K562 (cell line): ENCODE data around the gene ANKEF1. TPM values are rescaled to one million over a fixed set of nuclear protein-coding genes. Genes with fewer than 3 reads are reported as not detected.

Experiments used
- EGR1 ChIP-seq: fragments of 450-650 bp; conservative IDR thresholded peaks from 2 replicates; pipeline ENCODE4 v1.6.1; 2017; ENCODE audit warnings: mild to moderate bottlenecking
- FOXP1 ChIP-seq: sonication (generic); formaldehyde crosslinking; IDR thresholded peaks from 2 replicates; pipeline ENCODE4 v1.8.0; 2022; ENCODE audit warnings: mild to moderate bottlenecking, missing genetic modification reagents
- KLF1 ChIP-seq: fragments of 450-650 bp; IDR thresholded peaks from 2 replicates; pipeline ENCODE4 v1.6.1; 2016; ENCODE audit warnings: missing genetic modification characterization, missing compliant biosample characterization
- MCM2 ChIP-seq: fragments of 450-650 bp; IDR thresholded peaks from 2 replicates; pipeline ENCODE4 v1.6.1; 2017; ENCODE audit warnings: low read depth, mild to moderate bottlenecking
- NRF1 ChIP-seq, 2 experiments: fragments of 450-650 bp; IDR thresholded peaks in 1 of 2; conservative IDR thresholded peaks in 1 of 2; 2 replicates each; pipeline ENCODE4 v1.6.1; 2014; ENCODE audit warnings: mild to moderate bottlenecking in 2 of 2
- POLR2AphosphoS5 ChIP-seq: IDR thresholded peaks from 2 replicates; pipeline ENCODE4 v1.6.1; 2011; ENCODE audit warnings: mild to moderate bottlenecking, low read depth, low read length, moderate library complexity; ENCODE audit not compliant: control insufficient read depth, insufficient read depth
- RBBP5 ChIP-seq: fragments of 200-600 bp; sonication (generic); IDR thresholded peaks from 2 replicates; pipeline ENCODE4 v1.6.1; 2012; ENCODE audit warnings: borderline replicate concordance, mild to moderate bottlenecking, low read length, control low read depth, inconsistent platforms; ENCODE audit not compliant: insufficient read depth, poor library complexity, severe bottlenecking
- SIN3B ChIP-seq: fragments of 450-650 bp; IDR thresholded peaks from 2 replicates; pipeline ENCODE4 v1.6.1; 2017; ENCODE audit warnings: low read depth, mild to moderate bottlenecking, moderate library complexity
- STAT5B ChIP-seq: fragments of 250-450 bp; sonication (Bioruptor Pico); IDR thresholded peaks from 2 replicates; pipeline ENCODE4 v1.8.0; 2021; ENCODE audit warnings: mild to moderate bottlenecking, inconsistent platforms
- YY1 ChIP-seq, 3 experiments: IDR thresholded peaks; 2 replicates each; pipeline ENCODE4 v1.6.1; 2011; ENCODE audit warnings: low read length in 2 of 3, mild to moderate bottlenecking in 2 of 3, moderate library complexity in 2 of 3, borderline replicate concordance in 1 of 3, control low read depth in 1 of 3, low read depth in 1 of 3; ENCODE audit not compliant: insufficient read depth in 3 of 3, insufficient replicate concordance in 2 of 3, control insufficient read depth in 1 of 3, insufficient read length in 1 of 3; ENCODE audit errors: extremely low read depth in 1 of 3
- ZEB2 ChIP-seq: fragments of 450-650 bp; IDR thresholded peaks from 2 replicates; pipeline ENCODE4 v1.6.1; 2016
- polyA plus RNA-seq, 8 experiments: library from polyadenylated mRNA; depleted of rRNA in 4 of 8; stranded (reverse) in 5 of 8; unstranded in 3 of 8; fragments of >200 nt; fragmentation: Nextera tagmentation in 2 of 8; fragmentation: Illumina TruSeq in 1 of 8; extraction: Ambion mirVana in 2 of 8; extraction: Trizol in 1 of 8; gene quantifications; 2 replicates each; pipeline versions ENCODE4 v1.2.1 to v1.2.3, GENCODE V29; 2011 to 2014; ENCODE audit warnings: inconsistent platforms in 1 of 8, missing spikeins in 1 of 8
- total RNA-seq, 7 experiments: library from RNA; depleted of rRNA in 6 of 7; stranded (reverse); fragments of >200 nt in 6 of 7; fragmentation: Illumina TruSeq in 2 of 7; extraction: Trizol in 2 of 7; gene quantifications; 2 replicates each; pipeline versions ENCODE4 v1.2.1 to v1.2.3, GENCODE V29; 2011 to 2021; ENCODE audit warnings: low replicate concordance in 1 of 7
- TF ChIP-seq, protein P1 (sequence below), 2 experiments: IDR thresholded peaks in 1 of 2; conservative IDR thresholded peaks in 1 of 2; 2 replicates each; pipeline ENCODE4 v1.6.1; 2016; ENCODE audit warnings: low read depth in 2 of 2, mild to moderate bottlenecking in 1 of 2, missing compliant biosample characterization in 1 of 2, missing genetic modification characterization in 1 of 2, moderate library complexity in 1 of 2
- TF ChIP-seq, protein P2 (sequence below): fragments of 450-650 bp; IDR thresholded peaks from 2 replicates; pipeline ENCODE4 v1.7.0; 2016; ENCODE audit warnings: borderline replicate concordance
- TF ChIP-seq, protein P3 (sequence below): sonication (generic); formaldehyde crosslinking; IDR thresholded peaks from 2 replicates; pipeline ENCODE4 v1.9.0; 2022; ENCODE audit warnings: mild to moderate bottlenecking, missing genetic modification reagents
- TF ChIP-seq, protein P4 (sequence below): fragments of 450-650 bp; IDR thresholded peaks from 2 replicates; pipeline ENCODE4 v1.6.1; 2017; ENCODE audit warnings: antibody characterized with exemption, mild to moderate bottlenecking

ANKEF1 gene
- total and polyA plus RNA-seq, 9 of the 15 experiments (the other 6 are each of a cell fraction or from before 2014, with no cell fraction given), result 0.35 to 2.1 (median 1.7) TPM

DNA sequence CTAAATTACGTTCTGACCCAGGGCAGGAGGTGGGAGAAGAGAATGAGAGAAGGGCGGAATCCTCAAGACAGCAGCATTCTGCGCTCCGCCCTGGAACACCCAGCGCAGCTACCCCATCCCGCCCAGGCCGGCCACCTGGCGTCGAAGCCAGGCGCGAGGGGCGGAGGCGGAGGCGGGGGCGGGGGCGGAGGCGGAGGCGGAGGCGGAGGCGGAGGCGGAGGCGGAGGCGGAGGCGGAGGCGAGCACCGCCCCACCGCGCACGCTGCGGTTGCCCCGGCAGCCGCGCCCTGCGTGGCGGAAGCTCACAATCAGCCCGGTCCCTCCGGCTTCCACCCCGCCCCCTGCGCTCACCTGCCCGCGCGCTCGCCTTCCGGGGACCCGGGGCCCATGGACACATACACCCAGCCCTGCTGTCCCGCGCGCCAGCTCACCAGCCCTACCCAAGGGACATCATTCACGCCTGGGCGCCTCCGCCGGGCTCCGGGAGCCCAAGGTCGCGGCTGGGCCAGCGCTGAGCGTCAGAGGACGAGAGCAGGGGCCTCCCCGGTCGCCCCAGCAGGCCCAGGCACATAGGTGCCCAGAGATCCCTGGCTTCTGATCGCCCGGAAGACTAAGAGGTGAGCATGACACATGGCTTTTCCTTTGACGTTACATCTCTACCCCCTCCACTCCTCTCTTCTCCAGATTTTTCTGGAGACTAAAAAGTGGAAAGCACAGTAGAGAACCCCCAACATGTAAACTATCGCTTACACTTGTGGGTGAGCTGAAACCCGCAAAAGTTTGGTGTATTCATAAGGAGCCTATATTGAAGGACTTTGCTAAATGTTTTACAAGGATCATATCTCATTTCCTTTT lies at the start of gene ANKEF1 (continued):
- TF ChIP-seq FOXP1 (CRISPR knock-in tag) (no peak), KLF1 (tag) (no peak), EGR1 (peak; percentile 83), YY1 (IDR thresholded peaks at IDR 0.05; ENCODE audit: borderline replicate concordance in 1 of 3, control insufficient read depth in 1 of 3, extremely low read depth in 1 of 3, insufficient read depth in 3 of 3, insufficient read length in 1 of 3, insufficient replicate concordance in 2 of 3, low read depth in 1 of 3, low read length in 2 of 3) (peak in 1 of 3 experiments; percentile 9), SIN3B (no peak), STAT5B (CRISPR knock-in tag) (no peak), MCM2 (no peak), ZEB2 (peak; percentile 75), RBBP5 (no peak), NRF1 (conservative IDR thresholded peaks at IDR 0.05 in 1 of 2, IDR thresholded peaks at IDR 0.05 in 1 of 2) (peak; percentile 57 to 64; a peak in 3 of 4 replicates), POLR2AphosphoS5 (0 out of 2 replicates have a peak, but pooled peaks have one; percentile 22)
- TF ChIP-seq, protein P1, sequence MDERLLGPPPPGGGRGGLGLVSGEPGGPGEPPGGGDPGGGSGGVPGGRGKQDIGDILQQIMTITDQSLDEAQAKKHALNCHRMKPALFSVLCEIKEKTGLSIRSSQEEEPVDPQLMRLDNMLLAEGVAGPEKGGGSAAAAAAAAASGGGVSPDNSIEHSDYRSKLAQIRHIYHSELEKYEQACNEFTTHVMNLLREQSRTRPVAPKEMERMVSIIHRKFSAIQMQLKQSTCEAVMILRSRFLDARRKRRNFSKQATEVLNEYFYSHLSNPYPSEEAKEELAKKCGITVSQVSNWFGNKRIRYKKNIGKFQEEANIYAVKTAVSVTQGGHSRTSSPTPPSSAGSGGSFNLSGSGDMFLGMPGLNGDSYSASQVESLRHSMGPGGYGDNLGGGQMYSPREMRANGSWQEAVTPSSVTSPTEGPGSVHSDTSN (CRISPR knock-in tag; IDR thresholded peaks at IDR 0.05; ENCODE audit: low read depth), result no peak
- TF ChIP-seq, protein P1 (tag; conservative IDR thresholded peaks at IDR 0.05; ENCODE audit: low read depth), result no peak
- TF ChIP-seq, protein P2, sequence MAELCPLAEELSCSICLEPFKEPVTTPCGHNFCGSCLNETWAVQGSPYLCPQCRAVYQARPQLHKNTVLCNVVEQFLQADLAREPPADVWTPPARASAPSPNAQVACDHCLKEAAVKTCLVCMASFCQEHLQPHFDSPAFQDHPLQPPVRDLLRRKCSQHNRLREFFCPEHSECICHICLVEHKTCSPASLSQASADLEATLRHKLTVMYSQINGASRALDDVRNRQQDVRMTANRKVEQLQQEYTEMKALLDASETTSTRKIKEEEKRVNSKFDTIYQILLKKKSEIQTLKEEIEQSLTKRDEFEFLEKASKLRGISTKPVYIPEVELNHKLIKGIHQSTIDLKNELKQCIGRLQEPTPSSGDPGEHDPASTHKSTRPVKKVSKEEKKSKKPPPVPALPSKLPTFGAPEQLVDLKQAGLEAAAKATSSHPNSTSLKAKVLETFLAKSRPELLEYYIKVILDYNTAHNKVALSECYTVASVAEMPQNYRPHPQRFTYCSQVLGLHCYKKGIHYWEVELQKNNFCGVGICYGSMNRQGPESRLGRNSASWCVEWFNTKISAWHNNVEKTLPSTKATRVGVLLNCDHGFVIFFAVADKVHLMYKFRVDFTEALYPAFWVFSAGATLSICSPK, result no peak
- TF ChIP-seq, protein P3, sequence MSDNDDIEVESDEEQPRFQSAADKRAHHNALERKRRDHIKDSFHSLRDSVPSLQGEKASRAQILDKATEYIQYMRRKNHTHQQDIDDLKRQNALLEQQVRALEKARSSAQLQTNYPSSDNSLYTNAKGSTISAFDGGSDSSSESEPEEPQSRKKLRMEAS (CRISPR knock-in tag), result no peak
- TF ChIP-seq, protein P4, sequence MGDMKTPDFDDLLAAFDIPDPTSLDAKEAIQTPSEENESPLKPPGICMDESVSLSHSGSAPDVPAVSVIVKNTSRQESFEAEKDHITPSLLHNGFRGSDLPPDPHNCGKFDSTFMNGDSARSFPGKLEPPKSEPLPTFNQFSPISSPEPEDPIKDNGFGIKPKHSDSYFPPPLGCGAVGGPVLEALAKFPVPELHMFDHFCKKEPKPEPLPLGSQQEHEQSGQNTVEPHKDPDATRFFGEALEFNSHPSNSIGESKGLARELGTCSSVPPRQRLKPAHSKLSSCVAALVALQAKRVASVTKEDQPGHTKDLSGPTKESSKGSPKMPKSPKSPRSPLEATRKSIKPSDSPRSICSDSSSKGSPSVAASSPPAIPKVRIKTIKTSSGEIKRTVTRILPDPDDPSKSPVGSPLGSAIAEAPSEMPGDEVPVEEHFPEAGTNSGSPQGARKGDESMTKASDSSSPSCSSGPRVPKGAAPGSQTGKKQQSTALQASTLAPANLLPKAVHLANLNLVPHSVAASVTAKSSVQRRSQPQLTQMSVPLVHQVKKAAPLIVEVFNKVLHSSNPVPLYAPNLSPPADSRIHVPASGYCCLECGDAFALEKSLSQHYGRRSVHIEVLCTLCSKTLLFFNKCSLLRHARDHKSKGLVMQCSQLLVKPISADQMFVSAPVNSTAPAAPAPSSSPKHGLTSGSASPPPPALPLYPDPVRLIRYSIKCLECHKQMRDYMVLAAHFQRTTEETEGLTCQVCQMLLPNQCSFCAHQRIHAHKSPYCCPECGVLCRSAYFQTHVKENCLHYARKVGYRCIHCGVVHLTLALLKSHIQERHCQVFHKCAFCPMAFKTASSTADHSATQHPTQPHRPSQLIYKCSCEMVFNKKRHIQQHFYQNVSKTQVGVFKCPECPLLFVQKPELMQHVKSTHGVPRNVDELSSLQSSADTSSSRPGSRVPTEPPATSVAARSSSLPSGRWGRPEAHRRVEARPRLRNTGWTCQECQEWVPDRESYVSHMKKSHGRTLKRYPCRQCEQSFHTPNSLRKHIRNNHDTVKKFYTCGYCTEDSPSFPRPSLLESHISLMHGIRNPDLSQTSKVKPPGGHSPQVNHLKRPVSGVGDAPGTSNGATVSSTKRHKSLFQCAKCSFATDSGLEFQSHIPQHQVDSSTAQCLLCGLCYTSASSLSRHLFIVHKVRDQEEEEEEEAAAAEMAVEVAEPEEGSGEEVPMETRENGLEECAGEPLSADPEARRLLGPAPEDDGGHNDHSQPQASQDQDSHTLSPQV, result no peak
